Ecto neural progenitor cell (in vitro differentiated cells): ENCODE data around the gene EBI3.
"Not testable (repeated sequence)": the region's sequence is repeated elsewhere in the genome, so short reads cannot be mapped to it uniquely, and the experiment has no call there.

ENCODE experiments used
- DNase-seq: peaks from one replicate; pipeline ENCODE4 v3.0.0-alpha.2; 2018; ENCODE audit warnings: low spot score

The EBI3 gene

DNA sequence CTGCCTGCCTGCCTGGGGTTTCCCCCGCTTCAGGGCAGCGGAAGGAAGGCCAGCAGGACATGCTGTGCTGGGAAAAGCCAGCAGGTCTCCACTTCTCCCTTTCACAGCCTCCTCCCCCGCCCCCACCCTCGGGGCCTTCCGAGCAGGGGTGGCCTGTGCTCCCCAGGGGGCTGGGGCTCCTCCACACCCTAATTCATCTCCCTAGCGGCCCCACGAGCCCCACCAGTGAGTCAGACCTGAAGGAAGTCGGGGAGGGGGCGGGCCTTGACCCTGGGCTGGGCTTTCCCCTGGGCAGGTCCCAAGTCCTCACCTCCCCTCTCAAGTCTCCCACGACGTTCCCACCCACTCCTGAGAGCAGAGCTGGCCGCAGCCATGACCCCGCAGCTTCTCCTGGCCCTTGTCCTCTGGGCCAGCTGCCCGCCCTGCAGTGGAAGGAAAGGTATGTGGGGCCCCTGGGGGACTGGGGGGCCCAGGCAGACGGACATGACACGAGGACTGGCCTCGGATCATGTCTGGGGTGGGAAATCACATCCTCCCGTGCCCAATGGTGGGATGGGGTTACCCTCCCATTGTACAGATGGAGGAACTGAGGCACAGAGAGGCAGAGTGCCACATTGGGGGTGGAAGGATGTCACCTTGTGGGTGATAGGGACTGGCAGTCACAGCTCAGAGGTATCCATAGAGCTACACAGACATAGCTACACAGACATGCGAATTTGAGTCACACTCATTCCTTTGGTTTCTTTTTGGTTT, at the start of gene EBI3:
TSS of gene EBI3 (plus strand) at position 345 of the 753 bp plus-strand sequence. CDS start at position 373, 28 bp downstream.
- DNase-seq = no peak

GRCh38 chr19:4181053-4181508, 48.2 kb upstream of the EBI3 start:
- DNase-seq = no peak

DNA sequence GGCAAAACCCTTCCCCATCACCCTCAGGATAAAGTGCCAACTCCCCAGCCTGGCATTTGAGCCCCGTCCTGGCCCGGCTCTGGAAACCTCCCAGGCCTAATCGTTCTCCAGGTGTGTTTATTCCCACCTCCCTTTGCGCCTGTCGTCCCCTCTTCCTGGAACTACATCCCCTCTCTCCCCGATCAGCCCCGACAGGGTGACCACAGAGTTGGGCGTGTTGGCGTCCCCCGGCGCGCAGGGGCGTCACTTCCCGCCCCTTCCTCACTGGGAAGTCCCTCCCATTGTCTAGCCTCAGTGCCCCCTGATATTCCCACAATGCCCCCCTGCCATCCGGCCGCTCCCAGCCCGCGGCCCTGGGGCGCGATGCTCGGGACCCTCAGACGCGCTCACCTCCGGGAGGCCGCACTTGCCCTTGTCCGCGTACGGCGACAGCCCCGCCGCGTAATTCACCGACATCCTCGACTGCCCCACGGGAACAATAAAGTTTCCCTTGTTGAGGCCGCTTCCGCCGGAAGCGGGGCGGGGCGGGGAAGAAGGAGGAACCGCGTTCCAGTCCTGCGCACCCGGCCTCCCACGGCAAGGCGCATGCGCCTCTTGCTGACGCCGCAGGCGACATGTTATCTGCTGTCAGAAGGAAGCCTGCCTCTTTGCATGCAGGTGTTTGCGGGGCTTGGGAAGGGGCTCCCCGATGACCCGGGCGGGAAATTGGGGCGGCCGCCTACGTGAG, 47.1 kb upstream of the EBI3 start, which contains the start of the genes ANKRD24 and SIRT6:
TSS of gene ANKRD24 (plus strand) at position 606 of the 727 bp plus-strand sequence. CDS start 3,737 bp downstream, outside the sequence.
TSS of gene SIRT6 (minus strand) at position 480 of the 727 bp plus-strand sequence. CDS start at position 456, 24 bp downstream.
- DNase-seq = peak; percentile 96

GRCh38 chr19:4183967-4184717, 45.2 kb upstream of the EBI3 start:
- DNase-seq = no peak

DNA sequence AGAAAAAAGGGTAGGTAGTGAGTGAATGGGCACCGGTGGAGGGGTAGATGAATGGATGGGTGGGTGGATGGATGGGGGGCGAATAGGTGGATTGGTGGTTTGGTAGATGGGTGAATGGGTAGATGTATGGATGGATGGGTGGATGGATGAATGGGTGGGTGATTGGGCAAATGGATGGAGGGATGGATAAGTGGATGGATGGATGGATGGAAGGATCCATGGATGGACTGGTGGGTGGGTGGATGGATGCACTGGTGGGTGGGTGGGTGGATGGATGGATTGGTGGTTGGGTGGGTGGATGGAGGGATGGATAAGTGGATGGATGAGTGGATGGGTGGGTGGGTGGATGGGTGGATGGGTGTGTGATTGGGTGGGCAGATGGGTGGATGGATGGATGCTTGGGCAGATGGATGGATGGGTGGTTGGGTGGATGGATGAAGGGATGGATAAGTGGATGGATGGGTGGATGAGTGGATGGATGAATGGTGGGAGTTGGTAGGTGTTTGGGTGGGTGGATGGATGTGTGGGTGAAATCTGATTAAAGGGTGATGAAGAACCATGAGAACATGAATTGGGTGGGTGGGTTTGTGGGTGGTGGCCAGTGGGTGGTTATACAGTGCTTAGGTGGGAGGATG, 44.5 kb upstream of the EBI3 start:
- DNase-seq = no peak

DNA sequence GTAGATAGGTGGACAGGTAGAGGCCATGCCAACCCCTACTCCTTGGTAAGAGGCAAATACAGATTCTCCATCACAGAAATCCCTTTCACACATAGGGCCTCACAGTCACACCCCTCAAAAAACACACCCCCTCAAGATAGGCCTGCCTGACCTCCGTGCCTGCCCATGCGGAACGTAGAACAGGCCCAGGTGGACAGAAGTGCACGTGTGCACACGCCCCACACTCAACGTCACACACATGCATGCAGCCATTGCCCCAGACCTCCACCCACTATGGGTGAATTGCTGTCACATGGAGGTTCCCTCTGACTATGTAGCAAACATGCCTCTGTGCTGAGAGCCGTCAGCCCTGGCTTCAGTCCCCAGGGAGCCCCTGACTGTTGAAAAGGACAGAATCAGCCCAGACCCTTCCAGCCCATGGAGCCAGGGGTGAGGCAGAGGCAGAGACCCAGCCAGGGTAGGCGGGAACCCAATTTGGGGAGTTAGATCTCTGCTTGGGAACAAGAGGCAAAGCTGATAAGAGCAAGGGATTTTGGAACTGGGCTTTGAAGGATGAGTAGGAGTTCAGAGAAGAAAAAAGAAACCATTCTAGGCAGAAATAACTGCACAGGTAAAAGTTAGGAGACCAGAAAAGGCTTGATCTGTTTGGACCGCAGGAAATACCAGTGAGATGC, 43.8 kb upstream of the EBI3 start:
- DNase-seq = no peak

DNA sequence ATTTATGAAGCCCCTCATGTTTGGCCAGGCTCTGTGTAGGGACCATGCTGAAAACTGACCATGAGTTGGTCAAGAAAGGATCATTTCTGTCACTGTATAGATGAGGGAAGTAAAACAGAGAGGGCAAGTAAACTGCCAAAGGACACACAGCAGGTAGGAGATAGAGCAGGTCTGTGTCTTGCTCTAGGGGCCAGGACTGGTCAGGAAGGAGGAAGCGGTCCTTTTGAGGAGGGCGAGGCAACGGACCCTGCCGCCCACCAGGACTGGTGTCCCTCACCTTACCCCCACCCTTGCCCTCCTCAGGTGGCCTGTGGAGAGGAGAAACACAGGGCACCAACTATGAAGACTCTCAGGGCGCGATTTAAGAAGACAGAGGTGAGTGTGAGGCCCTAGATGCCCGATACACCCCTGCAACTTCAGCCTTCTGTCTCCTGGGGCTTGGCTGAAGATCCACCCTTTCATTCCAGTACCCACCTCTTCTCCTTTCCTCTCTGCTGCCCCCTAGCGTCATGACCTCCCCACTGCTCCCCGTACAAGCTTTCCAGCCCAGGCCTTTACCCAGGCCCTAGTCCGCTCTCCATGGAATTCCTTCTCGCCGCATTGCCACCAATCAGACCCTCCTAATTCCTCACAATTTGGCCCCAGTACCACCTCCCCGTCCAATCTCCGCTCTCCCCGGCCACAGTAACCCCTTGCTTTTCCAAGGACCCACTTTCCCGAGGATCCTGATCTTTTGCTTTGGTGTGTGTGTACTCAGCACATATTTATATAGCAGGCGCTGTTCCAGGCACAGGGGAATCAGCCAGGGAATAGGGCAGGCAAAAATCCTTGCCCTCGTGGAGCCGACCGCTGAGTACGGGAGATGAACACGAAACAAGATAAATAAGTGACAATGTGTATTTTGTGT, 43.0 kb upstream of the EBI3 start:
- peak; percentile 90 for DNase-seq

DNA sequence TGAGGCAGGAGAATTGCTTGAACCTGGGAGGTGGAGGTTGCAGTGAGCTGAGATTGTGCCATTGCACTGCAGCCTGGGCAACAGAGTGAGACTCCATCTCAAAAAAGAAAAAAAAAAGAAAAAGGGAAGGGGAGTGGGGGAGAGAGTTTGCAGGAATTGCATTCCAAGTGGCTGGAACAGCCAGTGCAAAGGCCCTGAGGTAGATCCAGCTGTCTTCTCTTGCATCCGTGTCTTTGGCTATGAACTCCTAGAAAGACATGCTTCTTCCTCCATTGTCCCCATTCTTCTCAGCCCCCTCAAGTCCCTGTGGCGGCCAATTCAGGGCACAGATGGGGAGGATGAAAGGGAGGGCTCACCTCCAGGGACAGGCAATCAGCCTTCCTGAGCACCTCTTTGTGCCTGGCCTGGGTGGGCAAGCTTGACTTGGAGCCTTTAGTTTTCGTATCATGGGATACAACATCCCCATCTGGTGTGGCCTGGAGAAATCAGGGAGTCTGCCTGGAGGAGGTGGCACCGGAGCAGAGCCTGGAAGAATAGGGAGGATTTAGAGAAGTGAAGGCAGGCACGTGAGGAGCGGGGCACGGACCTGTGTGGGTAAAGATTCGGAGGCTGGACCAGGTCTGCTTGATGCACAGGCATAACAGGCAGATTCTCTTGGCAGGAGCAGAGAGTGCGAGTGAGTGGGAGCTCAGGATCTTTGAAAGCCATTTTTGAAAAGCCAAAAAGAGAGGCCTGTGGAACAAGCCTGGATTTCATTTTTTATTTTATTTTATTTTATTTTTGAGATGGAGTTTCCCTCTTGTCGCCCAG, 41.8 kb upstream of the EBI3 start:
- no peak for DNase-seq

DNA sequence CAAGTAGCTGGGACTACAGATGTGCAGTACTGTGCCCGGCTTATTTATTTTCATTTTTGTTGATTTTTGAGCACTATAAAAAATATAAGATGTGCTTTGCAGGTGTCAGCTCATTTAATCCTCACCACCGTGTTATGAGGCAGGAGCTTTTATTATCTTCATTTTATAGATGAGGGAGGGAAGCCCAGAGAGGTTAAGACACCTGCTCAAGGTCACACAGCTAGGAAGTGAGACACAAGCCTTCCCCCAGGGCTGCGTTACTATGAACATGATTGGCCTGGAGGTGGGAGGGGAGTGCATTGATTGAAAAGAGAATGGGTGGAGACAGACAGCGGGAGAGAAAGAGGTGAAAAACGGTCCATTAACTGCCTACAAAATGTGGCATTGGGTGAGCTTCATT, 39.7 kb upstream of the EBI3 start:
- no peak for DNase-seq

DNA sequence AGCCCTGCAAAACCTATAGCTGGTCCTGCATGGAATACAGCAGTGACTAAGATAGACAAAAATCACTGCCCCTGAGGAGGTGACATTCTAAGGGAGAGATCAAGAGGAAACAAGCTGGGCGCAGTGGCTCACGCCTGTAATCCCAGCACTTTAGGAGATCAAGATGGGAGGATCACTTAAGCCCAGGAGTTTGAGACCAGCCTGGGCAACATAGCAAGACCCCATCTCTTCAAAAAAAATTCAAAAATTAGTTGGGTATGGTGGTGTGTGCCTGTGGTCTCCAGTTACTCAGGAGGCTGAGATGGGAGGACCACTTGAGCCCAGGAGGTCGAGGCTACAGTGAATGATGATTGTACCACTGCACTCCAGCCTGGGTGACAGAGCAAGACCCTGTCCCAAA, 36.8 kb upstream of the EBI3 start:
- DNase-seq = not testable (repeated sequence)

- no peak for DNase-seq
Observed at GRCh38 chr19:4194353-4194752, 35.0 kb upstream of the EBI3 start.

DNA sequence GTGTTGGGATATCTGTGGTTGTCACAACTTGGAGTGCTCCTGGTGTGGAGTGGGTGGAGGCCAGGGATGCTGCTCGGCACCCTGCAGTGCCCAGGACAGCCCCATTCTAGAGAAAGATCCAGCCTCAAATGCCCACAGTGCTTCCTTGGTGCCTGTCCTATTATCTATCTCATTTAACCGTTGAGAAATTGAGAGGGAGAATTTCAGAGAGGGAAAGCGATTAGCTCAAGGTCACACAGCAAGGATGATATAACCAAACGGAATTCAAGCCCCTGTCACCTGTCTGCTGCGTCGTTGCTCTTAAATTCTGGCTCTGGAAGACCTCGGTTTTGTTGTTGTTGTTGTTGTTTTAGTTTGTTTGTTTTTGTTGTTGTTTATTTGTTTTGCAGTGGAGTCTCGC, 33.3 kb upstream of the EBI3 start:
- no peak for DNase-seq

GRCh38 chr19:4196587-4197148, 32.7 kb upstream of the EBI3 start:
- no peak for DNase-seq

- no peak for DNase-seq
Observed at GRCh38 chr19:4197228-4197624, 32.1 kb upstream of the EBI3 start.

DNA sequence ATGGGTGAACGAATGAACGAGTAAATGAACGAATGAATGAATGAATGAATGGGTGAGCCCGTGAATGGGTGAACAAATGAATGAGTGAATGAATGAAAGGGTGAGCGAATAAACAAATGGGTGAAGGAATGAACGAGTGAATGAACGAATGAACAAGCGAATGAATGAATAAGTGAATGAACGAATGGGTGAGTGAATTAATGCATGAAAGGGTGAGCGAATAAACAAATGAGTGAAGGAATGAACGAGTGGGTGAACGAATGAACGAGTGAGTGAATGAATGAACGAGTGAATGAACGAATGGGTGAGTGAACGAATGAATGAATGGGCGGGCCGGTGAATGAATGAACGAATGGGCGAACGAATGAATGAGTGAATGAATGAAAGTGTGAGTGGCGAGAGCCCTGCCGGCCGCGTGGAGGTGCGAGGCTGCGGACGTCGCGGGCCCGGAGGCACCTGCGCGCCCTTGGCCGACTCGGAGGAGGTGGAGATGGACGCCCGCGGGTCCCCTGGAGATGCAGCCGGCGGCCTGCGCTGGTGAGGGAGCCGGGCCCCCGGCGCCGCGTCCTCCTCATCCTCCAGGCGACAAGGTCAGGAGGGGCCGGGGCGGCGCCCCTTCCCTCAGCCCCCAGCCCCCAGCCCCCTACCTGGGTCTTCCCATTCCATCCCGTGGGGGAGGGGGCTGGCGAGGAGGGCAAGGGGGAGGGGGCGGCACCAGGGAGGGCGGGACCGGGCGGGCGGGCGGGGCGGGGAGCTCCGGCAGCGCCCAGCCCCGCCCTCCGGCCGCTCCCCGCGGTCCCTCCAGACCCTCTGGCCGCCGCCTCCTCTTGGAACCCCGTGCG, 31.5 kb upstream of the EBI3 start:
- DNase-seq = no peak

DNA sequence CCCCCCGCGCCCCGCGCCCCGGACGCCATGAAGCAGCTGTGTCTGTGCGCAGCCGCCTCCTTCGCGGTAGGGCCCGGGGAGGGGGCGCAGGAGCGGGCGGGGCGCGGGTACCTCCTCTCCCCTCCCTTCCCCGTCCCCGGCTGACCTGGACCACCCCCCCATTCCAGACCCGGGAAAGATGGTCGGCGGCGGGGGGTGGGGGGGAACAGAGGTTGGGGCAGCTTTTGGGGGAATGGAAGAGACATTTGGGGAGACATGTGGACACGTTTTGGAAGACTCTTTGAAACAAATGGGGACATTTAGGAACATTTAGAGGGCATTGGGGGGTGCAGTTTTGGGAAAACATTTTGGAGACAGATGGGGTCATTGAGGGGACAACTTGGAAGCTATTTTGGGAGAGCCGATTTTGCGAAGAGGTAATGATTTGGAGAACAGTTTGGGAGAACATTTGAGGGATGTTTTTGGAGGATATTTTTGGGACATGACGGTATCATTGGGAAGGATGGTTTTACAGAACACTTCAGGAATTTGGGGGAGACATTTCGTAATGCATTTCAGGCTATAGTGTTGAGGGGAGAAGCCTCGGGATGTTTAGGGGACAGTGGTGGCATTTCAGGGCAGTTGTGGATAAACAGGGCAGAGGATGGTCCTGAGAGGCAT, 30.7 kb upstream of the EBI3 start:
- peak; percentile 64 for DNase-seq

GRCh38 chr19:4199699-4200293, 29.5 kb upstream of the EBI3 start:
- no peak for DNase-seq
